Type B pancreatic cell (in vitro differentiated cells): ENCODE measurements around the gene MYO7A. TPM values are rescaled to one million over a fixed set of nuclear protein-coding genes. Genes with fewer than 3 reads are reported as not detected.

ENCODE experiments used
- DNase-seq: peaks from one replicate; pipeline ENCODE4 v3.0.0; 2021; ENCODE audit warnings: mixed read lengths; ENCODE audit not compliant: unreplicated experiment; ENCODE audit errors: extremely low spot score
- H3K27ac Mint-ChIP-seq: 2 replicates; pipeline ENCODE4 v1.8.0; 2021; ENCODE audit warnings: mild to moderate bottlenecking, mixed read lengths
- H3K27me3 Mint-ChIP-seq: 2 replicates; pipeline ENCODE4 v1.8.0; 2021; ENCODE audit warnings: mixed read lengths
- H3K36me3 Mint-ChIP-seq: 2 replicates; pipeline ENCODE4 v1.8.0; 2021; ENCODE audit warnings: mixed read lengths
- H3K4me1 Mint-ChIP-seq: one replicate; pipeline ENCODE4 v1.8.0; 2021; ENCODE audit warnings: mixed read lengths; ENCODE audit not compliant: unreplicated experiment
- H3K4me3 Mint-ChIP-seq: 2 replicates; pipeline ENCODE4 v1.8.0; 2021; ENCODE audit warnings: mild to moderate bottlenecking, mixed read lengths
- H3K9me3 Mint-ChIP-seq: 2 replicates; pipeline ENCODE4 v1.8.0; 2021; ENCODE audit warnings: mixed read lengths
- total RNA-seq: library from RNA; stranded (reverse); gene quantifications from 2 replicates; pipeline ENCODE4 v1.2.1, GENCODE V29; 2021; ENCODE audit warnings: low replicate concordance
- TF ChIP-seq, protein P1 (sequence below): fragments of 200-600 bp; sonication (generic); conservative IDR thresholded peaks from 2 replicates; pipeline ENCODE4 v1.5.0; 2021; ENCODE audit warnings: antibody characterized with exemption, mild to moderate bottlenecking

Gene MYO7A
- total RNA-seq, 1 donor from 2014 or later: 2.8 TPM

- Mint-ChIP-seq H3K4me1 (no peaks in the 10 kb centered on the region), H3K9me3 (no peaks in the 10 kb centered on the region), H3K27me3 (peaks cover 3% of the 10 kb centered on the region), H3K4me3 (no peak overlapping the region), H3K36me3 (no peaks in the 10 kb centered on the region), H3K27ac (no peak overlapping the region)
- TF ChIP-seq, protein P1, sequence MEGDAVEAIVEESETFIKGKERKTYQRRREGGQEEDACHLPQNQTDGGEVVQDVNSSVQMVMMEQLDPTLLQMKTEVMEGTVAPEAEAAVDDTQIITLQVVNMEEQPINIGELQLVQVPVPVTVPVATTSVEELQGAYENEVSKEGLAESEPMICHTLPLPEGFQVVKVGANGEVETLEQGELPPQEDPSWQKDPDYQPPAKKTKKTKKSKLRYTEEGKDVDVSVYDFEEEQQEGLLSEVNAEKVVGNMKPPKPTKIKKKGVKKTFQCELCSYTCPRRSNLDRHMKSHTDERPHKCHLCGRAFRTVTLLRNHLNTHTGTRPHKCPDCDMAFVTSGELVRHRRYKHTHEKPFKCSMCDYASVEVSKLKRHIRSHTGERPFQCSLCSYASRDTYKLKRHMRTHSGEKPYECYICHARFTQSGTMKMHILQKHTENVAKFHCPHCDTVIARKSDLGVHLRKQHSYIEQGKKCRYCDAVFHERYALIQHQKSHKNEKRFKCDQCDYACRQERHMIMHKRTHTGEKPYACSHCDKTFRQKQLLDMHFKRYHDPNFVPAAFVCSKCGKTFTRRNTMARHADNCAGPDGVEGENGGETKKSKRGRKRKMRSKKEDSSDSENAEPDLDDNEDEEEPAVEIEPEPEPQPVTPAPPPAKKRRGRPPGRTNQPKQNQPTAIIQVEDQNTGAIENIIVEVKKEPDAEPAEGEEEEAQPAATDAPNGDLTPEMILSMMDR: no peak
- DNase-seq: no peak
These were observed 85.8 kb downstream of the MYO7A start for GRCh38 chr11:77213589-77214428.

GRCh38 chr11:77214557-77214956, 86.5 kb downstream of the MYO7A start:
- H3K36me3 Mint-ChIP-seq: no peaks in the 10 kb centered on the region
- H3K9me3 Mint-ChIP-seq: no peaks in the 10 kb centered on the region
- no peaks in the 10 kb centered on the region for H3K4me1 Mint-ChIP-seq
- H3K4me3 Mint-ChIP-seq: no peak overlapping the region
- TF ChIP-seq, protein P1: no peak
- peaks cover 3% of the 10 kb centered on the region for H3K27me3 Mint-ChIP-seq
- H3K27ac Mint-ChIP-seq: no peak overlapping the region
- no peak for DNase-seq

DNA sequence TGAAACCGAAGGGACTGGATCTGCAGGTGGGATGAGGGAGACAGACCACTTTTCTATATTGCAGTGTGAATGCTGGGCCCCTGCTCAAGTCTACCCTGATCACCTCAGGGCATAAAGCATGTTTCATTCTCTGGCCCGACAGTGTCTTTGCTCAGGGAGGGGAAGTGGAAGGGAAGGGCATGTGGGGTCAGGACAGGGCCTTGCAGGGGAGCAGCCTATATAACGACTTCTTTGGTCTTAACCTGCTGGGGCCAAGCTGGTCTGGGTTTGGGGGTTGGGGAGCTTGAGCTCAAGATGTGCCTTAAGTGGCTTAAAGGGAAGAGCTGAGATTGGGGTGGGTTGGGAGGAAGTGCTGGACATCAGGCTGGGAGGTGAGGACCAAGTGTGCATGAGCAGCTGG, 87.1 kb downstream of the MYO7A start:
- H3K36me3 Mint-ChIP-seq: no peaks in the 10 kb centered on the region
- peaks cover 3% of the 10 kb centered on the region for H3K27me3 Mint-ChIP-seq
- no peak overlapping the region for H3K27ac Mint-ChIP-seq
- H3K9me3 Mint-ChIP-seq: no peaks in the 10 kb centered on the region
- no peak for DNase-seq
- TF ChIP-seq, protein P1: no peak
- no peak overlapping the region for H3K4me3 Mint-ChIP-seq
- no peaks in the 10 kb centered on the region for H3K4me1 Mint-ChIP-seq

DNA sequence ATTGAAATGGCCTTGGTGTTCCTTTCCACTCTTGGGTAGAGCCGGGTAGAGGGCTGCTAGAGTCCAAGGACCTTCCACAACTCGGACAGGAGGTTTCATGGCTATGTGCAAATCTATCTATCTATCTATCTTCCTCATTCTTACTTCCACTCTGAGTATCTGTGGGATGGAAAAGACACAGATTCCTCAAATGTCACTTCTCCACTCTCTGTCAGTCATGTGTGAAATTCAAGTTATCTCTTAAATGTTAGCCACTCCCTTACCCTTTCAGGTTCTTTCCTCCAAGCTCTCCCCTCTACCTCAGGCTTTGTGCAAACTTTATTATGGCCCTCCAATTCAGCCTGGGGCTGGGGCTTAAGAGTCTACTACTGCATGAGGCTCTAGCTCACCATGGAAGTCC, 89.1 kb downstream of the MYO7A start:
- H3K4me1 Mint-ChIP-seq: no peaks in the 10 kb centered on the region
- H3K27ac Mint-ChIP-seq: no peak overlapping the region
- peaks cover 3% of the 10 kb centered on the region for H3K27me3 Mint-ChIP-seq
- H3K9me3 Mint-ChIP-seq: no peaks in the 10 kb centered on the region
- no peaks in the 10 kb centered on the region for H3K36me3 Mint-ChIP-seq
- no peak overlapping the region for H3K4me3 Mint-ChIP-seq
- no peak for DNase-seq
- TF ChIP-seq, protein P1: no peak

GRCh38 chr11:77223797-77224196, 95.8 kb downstream of the MYO7A start:
- DNase-seq: no peak
- no peak overlapping the region for H3K27ac Mint-ChIP-seq
- no peak overlapping the region for H3K4me3 Mint-ChIP-seq
- no peaks in the 10 kb centered on the region for H3K9me3 Mint-ChIP-seq
- H3K27me3 Mint-ChIP-seq: no peaks in the 10 kb centered on the region
- no peaks in the 10 kb centered on the region for H3K4me1 Mint-ChIP-seq
- H3K36me3 Mint-ChIP-seq: no peaks in the 10 kb centered on the region
- TF ChIP-seq, protein P1: no peak
